ENCODE data around the gene MMD2.

Gene MMD2

DNA sequence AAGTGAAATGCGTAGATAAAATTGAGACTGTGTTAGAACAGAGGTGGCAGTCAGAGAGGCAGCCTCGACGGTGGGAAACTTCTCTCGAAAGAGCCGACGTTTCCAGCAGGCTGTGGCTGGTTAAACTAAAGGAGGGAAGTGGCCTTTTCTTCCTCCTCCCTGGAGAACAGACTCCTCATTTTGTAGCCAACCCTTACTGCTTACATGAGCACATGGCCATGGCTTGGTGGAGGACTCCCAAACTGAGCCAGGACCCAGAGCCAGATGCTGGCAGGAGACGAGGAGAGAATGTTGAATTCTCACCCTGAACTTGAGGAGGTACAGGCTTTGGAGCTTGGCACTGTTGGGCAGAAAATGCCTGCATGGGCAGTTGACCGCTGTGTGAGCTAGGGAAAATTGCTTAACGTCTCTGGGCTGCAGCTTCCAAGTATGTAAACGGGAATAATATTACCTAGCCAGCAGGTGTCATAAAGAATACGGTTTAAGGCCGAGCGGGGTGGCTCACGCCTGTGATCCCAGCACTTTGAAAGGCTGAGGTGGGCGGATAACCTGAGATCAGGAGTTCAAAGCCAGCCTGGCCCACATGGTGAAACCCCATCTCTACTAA lies 24.5 kb downstream of the MMD2 start:
- Histone ChIP-seq H3K27ac (ENCODE audit: low read depth, low read length) (no peak overlapping the region), H3K4me2 (ENCODE audit: low read length) (no peak overlapping the region), H3K4me1 (ENCODE audit: control insufficient read depth, low read length) (no peaks in the 10 kb centered on the region), H3K9me3 (ENCODE audit: control insufficient read depth, insufficient read depth, low read length) (no peaks in the 10 kb centered on the region), H3K27me3 (ENCODE audit: control insufficient read depth, low read length) (no peaks in the 10 kb centered on the region), H3K4me3 (ENCODE audit: low read length) (no peak overlapping the region), H3K9me2 (replicated peaks; ENCODE audit: control insufficient read depth, low read length) (no peaks in the 10 kb centered on the region), H4K20me1 (ENCODE audit: control insufficient read depth, insufficient read depth, low read depth, low read length) (no peaks in the 10 kb centered on the region), H3F3A (ENCODE audit: control insufficient read depth, insufficient read depth) (no peaks in the 10 kb centered on the region), H3K79me2 (ENCODE audit: control insufficient read depth, low read length) (no peaks in the 10 kb centered on the region), H3K36me3 (ENCODE audit: control insufficient read depth, low read length) (no peaks in the 10 kb centered on the region)
- TF ChIP-seq, protein P1, sequence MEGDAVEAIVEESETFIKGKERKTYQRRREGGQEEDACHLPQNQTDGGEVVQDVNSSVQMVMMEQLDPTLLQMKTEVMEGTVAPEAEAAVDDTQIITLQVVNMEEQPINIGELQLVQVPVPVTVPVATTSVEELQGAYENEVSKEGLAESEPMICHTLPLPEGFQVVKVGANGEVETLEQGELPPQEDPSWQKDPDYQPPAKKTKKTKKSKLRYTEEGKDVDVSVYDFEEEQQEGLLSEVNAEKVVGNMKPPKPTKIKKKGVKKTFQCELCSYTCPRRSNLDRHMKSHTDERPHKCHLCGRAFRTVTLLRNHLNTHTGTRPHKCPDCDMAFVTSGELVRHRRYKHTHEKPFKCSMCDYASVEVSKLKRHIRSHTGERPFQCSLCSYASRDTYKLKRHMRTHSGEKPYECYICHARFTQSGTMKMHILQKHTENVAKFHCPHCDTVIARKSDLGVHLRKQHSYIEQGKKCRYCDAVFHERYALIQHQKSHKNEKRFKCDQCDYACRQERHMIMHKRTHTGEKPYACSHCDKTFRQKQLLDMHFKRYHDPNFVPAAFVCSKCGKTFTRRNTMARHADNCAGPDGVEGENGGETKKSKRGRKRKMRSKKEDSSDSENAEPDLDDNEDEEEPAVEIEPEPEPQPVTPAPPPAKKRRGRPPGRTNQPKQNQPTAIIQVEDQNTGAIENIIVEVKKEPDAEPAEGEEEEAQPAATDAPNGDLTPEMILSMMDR (IDR thresholded peaks at IDR 0.05; ENCODE audit: low read depth, low read length, poor library complexity, severe bottlenecking), result no peak
- TF ChIP-seq EZH2phosphoT487 (IDR thresholded peaks at IDR 0.05; ENCODE audit: borderline replicate concordance, low read length), result no peak

DNA sequence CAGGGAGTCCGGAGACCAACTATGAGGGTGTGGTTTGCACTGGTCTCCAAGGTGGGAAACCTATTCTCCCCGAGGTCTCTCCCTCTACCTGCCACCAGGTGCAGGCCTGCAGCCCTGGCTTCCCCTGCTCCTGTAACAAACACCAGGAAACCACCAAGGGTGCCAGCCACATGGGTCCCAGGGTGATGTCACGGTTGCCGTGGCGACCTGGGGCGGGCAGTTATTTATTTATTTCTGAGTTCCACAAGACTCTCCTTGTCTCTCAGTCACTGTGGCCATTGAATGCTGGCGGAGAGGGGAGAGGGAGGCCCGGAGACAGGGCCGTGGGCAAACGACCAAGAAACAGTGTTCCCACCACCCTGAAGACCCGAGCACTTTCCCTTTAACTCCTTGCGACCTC lies 27.0 kb downstream of the MMD2 start:
- H3K9me3 ChIP-seq (ENCODE audit: control insufficient read depth, insufficient read depth, low read length), result no peaks in the 10 kb centered on the region
- TF ChIP-seq, protein P1 (IDR thresholded peaks at IDR 0.05; ENCODE audit: low read depth, low read length, poor library complexity, severe bottlenecking), result no peak
- TF ChIP-seq EZH2phosphoT487 (IDR thresholded peaks at IDR 0.05; ENCODE audit: borderline replicate concordance, low read length), result no peak
- H4K20me1 ChIP-seq (ENCODE audit: control insufficient read depth, insufficient read depth, low read depth, low read length), result no peaks in the 10 kb centered on the region
- no peaks in the 10 kb centered on the region for H3K9me2 ChIP-seq (replicated peaks; ENCODE audit: control insufficient read depth, low read length)
- H3K4me3 ChIP-seq (ENCODE audit: low read length), result no peak overlapping the region
- H3K4me1 ChIP-seq (ENCODE audit: control insufficient read depth, low read length), result no peaks in the 10 kb centered on the region
- no peak overlapping the region for H3K27ac ChIP-seq (ENCODE audit: low read depth, low read length)
- H3K79me2 ChIP-seq (ENCODE audit: control insufficient read depth, low read length), result no peaks in the 10 kb centered on the region
- no peaks in the 10 kb centered on the region for H3K27me3 ChIP-seq (ENCODE audit: control insufficient read depth, low read length)
- no peaks in the 10 kb centered on the region for H3F3A ChIP-seq (ENCODE audit: control insufficient read depth, insufficient read depth)
- H3K4me2 ChIP-seq (ENCODE audit: low read length), result no peak overlapping the region
- no peaks in the 10 kb centered on the region for H3K36me3 ChIP-seq (ENCODE audit: control insufficient read depth, low read length)

DNA sequence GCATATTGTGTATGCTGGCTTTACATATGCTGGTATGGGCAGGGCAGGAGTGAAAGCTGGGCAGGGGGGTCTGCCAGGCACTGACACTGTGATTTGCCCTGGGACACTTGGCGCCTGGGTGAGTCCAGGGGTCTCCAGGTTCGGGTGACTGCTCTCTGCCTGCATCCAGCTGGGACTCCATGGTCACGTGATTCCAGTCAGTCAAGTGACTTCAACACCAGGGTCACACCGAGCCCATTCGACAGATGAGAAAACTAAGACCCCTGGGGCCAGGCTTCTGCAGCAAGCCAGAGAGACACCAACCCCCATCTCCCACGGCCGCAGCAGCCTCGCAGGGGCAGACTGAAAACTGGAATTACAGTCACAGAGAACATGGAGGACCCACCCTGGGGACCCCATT lies 30.0 kb downstream of the MMD2 start:
- H4K20me1 ChIP-seq (ENCODE audit: control insufficient read depth, insufficient read depth, low read depth, low read length), result no peaks in the 10 kb centered on the region
- H3K4me2 ChIP-seq (ENCODE audit: low read length), result no peak overlapping the region
- no peaks in the 10 kb centered on the region for H3K36me3 ChIP-seq (ENCODE audit: control insufficient read depth, low read length)
- no peaks in the 10 kb centered on the region for H3K4me1 ChIP-seq (ENCODE audit: control insufficient read depth, low read length)
- no peaks in the 10 kb centered on the region for H3K9me3 ChIP-seq (ENCODE audit: control insufficient read depth, insufficient read depth, low read length)
- H3K27me3 ChIP-seq (ENCODE audit: control insufficient read depth, low read length), result no peaks in the 10 kb centered on the region
- H3K4me3 ChIP-seq (ENCODE audit: low read length), result no peak overlapping the region
- no peaks in the 10 kb centered on the region for H3K9me2 ChIP-seq (replicated peaks; ENCODE audit: control insufficient read depth, low read length)
- no peak overlapping the region for H3K27ac ChIP-seq (ENCODE audit: low read depth, low read length)
- H3F3A ChIP-seq (ENCODE audit: control insufficient read depth, insufficient read depth), result no peaks in the 10 kb centered on the region
- TF ChIP-seq EZH2phosphoT487 (IDR thresholded peaks at IDR 0.05; ENCODE audit: borderline replicate concordance, low read length), result no peak
- TF ChIP-seq, protein P1 (IDR thresholded peaks at IDR 0.05; ENCODE audit: low read depth, low read length, poor library complexity, severe bottlenecking), result no peak
- no peaks in the 10 kb centered on the region for H3K79me2 ChIP-seq (ENCODE audit: control insufficient read depth, low read length)
